Adrenal gland (tissue), 12 donors: Measurements from ENCODE around the gene UGT1A6. TPM values are rescaled to one million over a fixed set of nuclear protein-coding genes. Genes with fewer than 3 reads are reported as not detected.
"Not testable (repeated sequence)": the region's sequence is repeated elsewhere in the genome, so short reads cannot be mapped to it uniquely, and the experiment has no call there.

Source experiments
- DNase-seq, 7 donors: peaks; one replicate each; pipeline ENCODE4 v3.0.0-alpha.2; 2019 to 2020
- H3K27ac ChIP-seq, 5 donors: fragments of 200-600 bp; sonication (generic) in 4 of 5; 1 replicate in 3 of 5; 2 replicates in 2 of 5; pipeline versions ENCODE4 v1.5.1 to v1.8.0; 2016 to 2020; ENCODE audit warnings: mild to moderate bottlenecking in 1 of 5
- H3K27me3 ChIP-seq: fragments of 200-600 bp; 2 replicates; pipeline ENCODE4 v1.8.0; 2021
- H3K36me3 ChIP-seq, 2 donors: fragments of 200-600 bp; replicated peaks in 1 of 2; 1 replicate in 1 of 2; 2 replicates in 1 of 2; pipeline versions ENCODE4 v1.5.1 to v1.8.0; 2018 to 2022
- H3K4me1 ChIP-seq, 2 donors: fragments of 200-600 bp; replicated peaks in 1 of 2; 1 replicate in 1 of 2; 2 replicates in 1 of 2; pipeline versions ENCODE4 v1.5.1 to v1.8.0; 2018 to 2021
- H3K4me3 ChIP-seq, 4 donors: fragments of 200-600 bp; sonication (generic) in 3 of 4; one replicate each; pipeline ENCODE4 v1.5.1; 2016 to 2018
- H3K9me3 ChIP-seq, 3 donors: fragments of 200-600 bp; sonication (generic) in 1 of 3; replicated peaks in 1 of 3; 1 replicate in 2 of 3; 2 replicates in 1 of 3; pipeline versions ENCODE4 v1.5.1 to v1.8.0; 2016 to 2021
- CTCF ChIP-seq, 6 experiments: fragments of 450-650 bp in 4 of 6; fragments of 200-600 bp in 2 of 6; sonication (generic) in 1 of 6; IDR thresholded peaks; 1 replicate in 5 of 6; 2 replicates in 1 of 6; pipeline versions ENCODE4 v1.5.1 to v1.8.0; 2016 to 2021; ENCODE audit warnings: antibody characterized with exemption in 6 of 6, mild to moderate bottlenecking in 2 of 6, moderate library complexity in 1 of 6
- POLR2A ChIP-seq, 2 donors: fragments of 450-650 bp; IDR thresholded peaks; one replicate each; pipeline ENCODE4 v1.6.1; 2017; ENCODE audit warnings: antibody characterized with exemption in 2 of 2, mild to moderate bottlenecking in 2 of 2, moderate library complexity in 1 of 2
- WGBS, 4 donors: extraction: QIAGEN DNeasy Blood & Tissue Kit in 2 of 4; methylation state at CpG; one replicate each; pipeline versions ENCODE4 v1.1.5 to v1.1.7; 2013 to 2017; 5-methylcytosine and 5-hydroxymethylcytosine counted together
- intact Hi-C, 2 donors: fragments of 100-400 bp; cut with DNase I; formaldehyde crosslinking; loops; one replicate each; pipeline versions ENCODE4 v1.14.1 to v1.15.0; 2022 to 2023
- polyA plus RNA-seq, 3 donors: library from polyadenylated mRNA; stranded (reverse); fragments of 200-250 nt in 2 of 3; fragments of 350-450 nt in 1 of 3; fragmentation: Illumina TruSeq in 1 of 3; extraction: RNeasy Lipid Tissue Mini Kit (QIAGEN cat#74804) in 1 of 3; gene quantifications; one replicate each; pipeline ENCODE4 v1.2.3, GENCODE V29; 2013 to 2014
- total RNA-seq, 9 donors: library from RNA; depleted of rRNA in 4 of 9; stranded (reverse); fragments of >200 nt in 4 of 9; fragments of 120-200 nt in 1 of 9; fragmentation: NEBNext Ultra II Directional in 1 of 9; extraction: Animal tissue kit (Norgen Biotek cat#: 25700) in 1 of 9; gene quantifications; one replicate each; pipeline versions ENCODE4 v1.1.0 to v1.2.4, GENCODE V29; 2013 to 2023
- donor health status: healthy with polysubstance abuse.
- donor health status: Bipolar disorder and iron deficiency.
- donor health status: DM: yes; HTN: yes; CAD: no.
- donor health status: DM: no; HTN: no; CAD: no.
- donor health status: DM: no; HTN: no; CAD: no.
- donor health status: DM: yes; HTN: yes; CAD: no.

Gene UGT1A6
- total and polyA plus RNA-seq, 12 donors: 0.16 TPM; not detected in 11

- 91 to 93% (median 92%) methylated on average over 6 of the region's 6 CpGs for WGBS, 4 donors
- Histone ChIP-seq H3K4me1 (no peaks in the 10 kb centered on the region), H3K4me3 (no peak overlapping the region), H3K27me3 (no peaks in the 10 kb centered on the region), H3K9me3 (no peaks in the 10 kb centered on the region), H3K36me3 (no peaks in the 10 kb centered on the region), H3K27ac (no peak overlapping the region)
- no peak for DNase-seq
- intact Hi-C loops: no loop called here
- TF ChIP-seq CTCF (IDR thresholded peaks at IDR 0.05) (no peak), POLR2A (IDR thresholded peaks at IDR 0.05) (no peak)
Measured at GRCh38 chr2:233747283-233747544, 54.5 kb downstream of the UGT1A6 start.

DNA sequence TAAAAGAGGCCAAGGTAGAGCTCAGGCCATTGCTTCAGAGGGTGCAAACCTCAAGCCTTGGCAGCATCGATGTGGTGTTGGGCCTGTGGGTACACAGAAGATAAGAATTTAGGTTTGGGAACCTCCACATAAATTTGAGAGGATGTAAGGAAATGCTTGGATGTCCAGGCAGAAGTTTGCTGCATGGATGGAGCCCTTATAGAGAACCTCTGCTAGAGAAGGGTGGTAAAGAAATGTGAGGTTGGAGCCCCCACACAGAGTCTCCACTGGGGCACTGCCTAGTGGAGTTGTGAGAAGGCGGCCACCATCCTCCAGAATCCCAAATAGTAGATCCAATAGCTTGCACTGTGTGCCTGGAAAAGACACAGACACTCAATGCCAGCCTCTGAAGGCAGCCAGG, 58.0 kb downstream of the UGT1A6 start:
- 48 to 82% (median 73%) methylated on average over 2 of the region's 2 CpGs for WGBS, 4 donors
- H3K27me3 ChIP-seq, H3K27ac ChIP-seq, H3K4me3 ChIP-seq, intact Hi-C loops, H3K4me1 ChIP-seq, DNase-seq, H3K9me3 ChIP-seq, H3K36me3 ChIP-seq: not testable (repeated sequence)

GRCh38 chr2:233751212-233752009, 58.7 kb downstream of the UGT1A6 start:
- H3K4me1 ChIP-seq, DNase-seq, H3K27me3 ChIP-seq, H3K9me3 ChIP-seq, H3K27ac ChIP-seq, H3K36me3 ChIP-seq, H3K4me3 ChIP-seq, intact Hi-C loops: not testable (repeated sequence)
- WGBS, 4 donors: 56 to 70% (median 62%) methylated on average over 2 of the region's 2 CpGs

DNA sequence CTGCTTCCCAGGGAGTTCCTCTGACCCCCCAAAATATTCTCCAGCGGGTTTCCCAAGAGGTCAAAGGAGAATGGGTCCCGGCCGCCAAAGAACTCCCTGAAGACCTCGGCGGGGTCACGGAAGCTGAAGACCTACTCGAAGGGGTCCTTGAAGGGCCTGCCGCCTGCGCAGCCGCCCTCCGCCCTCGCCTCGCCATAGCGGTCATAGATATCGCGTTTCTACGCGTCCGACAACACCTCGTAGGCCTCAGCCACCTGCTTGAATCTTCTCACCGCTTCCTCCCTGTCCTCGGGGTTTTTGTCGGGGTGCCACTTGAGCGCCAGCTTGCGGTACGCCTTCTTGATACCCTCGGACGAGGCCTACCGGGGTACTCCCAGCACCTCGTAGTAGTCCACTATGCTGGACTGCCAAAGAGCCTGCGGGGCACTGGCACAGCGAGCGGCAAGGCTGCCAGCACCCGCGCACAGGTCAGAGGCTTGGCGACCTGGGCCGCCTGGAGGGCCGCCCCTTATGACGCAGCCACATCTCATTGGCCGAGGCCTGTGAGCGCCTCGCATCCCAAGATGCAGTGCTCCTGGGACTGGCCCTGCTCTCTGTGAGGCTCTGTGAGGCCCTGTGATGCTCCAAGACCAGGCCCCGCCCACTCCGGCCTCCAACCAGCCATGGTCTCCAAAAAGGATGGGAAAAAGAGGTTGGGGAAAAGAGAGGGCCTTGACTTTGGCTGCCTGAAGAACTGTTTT, 62.4 kb downstream of the UGT1A6 start:
- intact Hi-C loops: no loop called here
- no peak for DNase-seq
- 87 to 97% (median 93%) methylated on average over 24 to 43 of the region's 44 CpGs for WGBS, 4 donors
- Histone ChIP-seq H3K4me3 (no peak overlapping the region), H3K27ac (no peak overlapping the region), H3K9me3 (no peaks in the 10 kb centered on the region), H3K36me3 (no peaks in the 10 kb centered on the region), H3K4me1 (no peaks in the 10 kb centered on the region), H3K27me3 (no peaks in the 10 kb centered on the region)
- TF ChIP-seq CTCF (IDR thresholded peaks at IDR 0.05) (no peak), POLR2A (IDR thresholded peaks at IDR 0.05) (no peak)

GRCh38 chr2:233756429-233757081, 63.9 kb downstream of the UGT1A6 start:
- no peaks in the 10 kb centered on the region for H3K4me1 ChIP-seq
- intact Hi-C loops: no loop called here

More at GRCh38 chr2:233756429-233757081, 63.9 kb downstream of the UGT1A6 start:
- Histone ChIP-seq H3K27me3 (no peaks in the 10 kb centered on the region), H3K4me3 (no peak overlapping the region), H3K9me3 (no peaks in the 10 kb centered on the region), H3K36me3 (no peaks in the 10 kb centered on the region), H3K27ac (no peak overlapping the region)
- no peak for DNase-seq
- 68 to 77% (median 72%) methylated on average over 7 of the region's 7 CpGs for WGBS, 4 donors
- TF ChIP-seq POLR2A (IDR thresholded peaks at IDR 0.05) (no peak), CTCF (IDR thresholded peaks at IDR 0.05) (no peak)
